Bronchial epithelial cell (primary cell): Measurements from ENCODE around the gene FOXO6. TPM values are rescaled to one million over a fixed set of nuclear protein-coding genes. Genes with fewer than 3 reads are reported as not detected.

Experiments used
- DNase-seq: peaks from one replicate; pipeline ENCODE4 v3.0.0-alpha.2; 2010; ENCODE audit warnings: low read depth
- FAIRE-seq: peaks from 2 replicates; lab custom pipeline; 2011; peaks lifted over from hg19 to GRCh38; lab: Jason Lieb, UNC
- H3K27me3 ChIP-seq: 2 replicates; pipeline ENCODE4 v1.5.1; 2011; ENCODE audit warnings: low read length; ENCODE audit not compliant: control insufficient read depth, insufficient read depth
- H3K36me3 ChIP-seq: 2 replicates; pipeline ENCODE4 v1.5.1; 2011; ENCODE audit warnings: low read length; ENCODE audit not compliant: control insufficient read depth, insufficient read depth
- H3K4me3 ChIP-seq: 2 replicates; pipeline ENCODE4 v1.5.1; 2011; ENCODE audit warnings: mild to moderate bottlenecking, low read depth, low read length, control low read depth
- CTCF ChIP-seq: IDR thresholded peaks from 2 replicates; pipeline ENCODE4 v1.5.1; 2011; ENCODE audit warnings: mild to moderate bottlenecking, moderate library complexity, low read length, control low read depth, inconsistent platforms; ENCODE audit not compliant: insufficient read depth, severe bottlenecking
- total RNA-seq: library from RNA; depleted of rRNA; stranded (reverse); fragments of >200 nt; gene quantifications from 2 replicates; pipeline ENCODE4 v1.2.1, GENCODE V29; 2014

The FOXO6 gene
- total RNA-seq, 1 donor from 2014 or later: not detected

- FAIRE-seq: no peak
- H3K36me3 ChIP-seq: no peaks in the 10 kb centered on the region
- no peak for DNase-seq
- no peaks in the 10 kb centered on the region for H3K27me3 ChIP-seq
- TF ChIP-seq CTCF: no peak
- no peak overlapping the region for H3K4me3 ChIP-seq
Observed at GRCh38 chr1:41341365-41341683, 19.9 kb upstream of the FOXO6 start.

DNA sequence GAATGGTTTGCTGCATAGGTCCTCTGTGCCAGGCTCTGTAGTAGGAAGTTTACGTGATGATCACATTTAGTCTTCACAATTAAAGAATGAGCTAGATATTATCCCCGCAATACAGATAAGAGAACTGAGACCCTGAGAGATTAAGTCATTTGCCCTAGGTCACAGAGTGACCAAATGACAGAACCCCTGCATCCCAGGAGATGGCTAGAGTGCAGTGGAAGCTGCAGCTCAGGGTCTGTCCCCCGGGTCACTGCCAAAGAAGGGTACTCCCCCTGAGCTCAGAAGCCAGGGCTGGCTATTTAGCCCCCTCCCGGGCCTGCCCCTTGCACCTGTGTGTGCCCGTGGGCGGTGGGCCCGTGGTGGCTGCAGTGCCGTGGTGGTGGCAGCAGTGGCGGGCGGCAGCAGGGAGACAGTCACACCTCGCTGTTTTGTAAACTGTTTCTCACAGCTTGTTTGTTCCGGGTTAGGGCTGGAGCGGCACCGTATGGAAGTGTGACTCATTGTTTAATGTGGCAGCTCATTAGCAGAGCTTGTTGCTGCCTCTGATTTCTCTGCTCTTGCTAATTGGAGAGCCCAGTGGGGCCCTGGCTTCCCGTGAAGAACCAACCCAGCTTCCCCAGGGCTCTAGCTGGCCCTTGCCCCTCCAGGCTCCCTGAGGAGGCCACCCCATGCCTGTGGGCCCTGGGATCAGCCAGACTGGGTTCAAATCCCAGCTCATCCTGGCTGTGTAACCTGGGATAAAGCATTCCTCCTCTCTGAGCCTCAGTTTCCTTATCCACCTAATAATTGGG lies 19.3 kb upstream of the FOXO6 start:
- peak; percentile 78 for DNase-seq

GRCh38 chr1:41342774-41343355 lies 18.4 kb upstream of the FOXO6 start:
- no peak for DNase-seq
- no peak for FAIRE-seq
- Histone ChIP-seq H3K27me3 (no peaks in the 10 kb centered on the region), H3K4me3 (no peak overlapping the region), H3K36me3 (no peaks in the 10 kb centered on the region)
- no peak for TF ChIP-seq CTCF

More for the DNA sequence above, 19.3 kb upstream of the FOXO6 start:
- FAIRE-seq: peak; percentile 75
- no peak for TF ChIP-seq CTCF
- Histone ChIP-seq H3K27me3 (no peaks in the 10 kb centered on the region), H3K36me3 (no peaks in the 10 kb centered on the region), H3K4me3 (no peak overlapping the region)

DNA sequence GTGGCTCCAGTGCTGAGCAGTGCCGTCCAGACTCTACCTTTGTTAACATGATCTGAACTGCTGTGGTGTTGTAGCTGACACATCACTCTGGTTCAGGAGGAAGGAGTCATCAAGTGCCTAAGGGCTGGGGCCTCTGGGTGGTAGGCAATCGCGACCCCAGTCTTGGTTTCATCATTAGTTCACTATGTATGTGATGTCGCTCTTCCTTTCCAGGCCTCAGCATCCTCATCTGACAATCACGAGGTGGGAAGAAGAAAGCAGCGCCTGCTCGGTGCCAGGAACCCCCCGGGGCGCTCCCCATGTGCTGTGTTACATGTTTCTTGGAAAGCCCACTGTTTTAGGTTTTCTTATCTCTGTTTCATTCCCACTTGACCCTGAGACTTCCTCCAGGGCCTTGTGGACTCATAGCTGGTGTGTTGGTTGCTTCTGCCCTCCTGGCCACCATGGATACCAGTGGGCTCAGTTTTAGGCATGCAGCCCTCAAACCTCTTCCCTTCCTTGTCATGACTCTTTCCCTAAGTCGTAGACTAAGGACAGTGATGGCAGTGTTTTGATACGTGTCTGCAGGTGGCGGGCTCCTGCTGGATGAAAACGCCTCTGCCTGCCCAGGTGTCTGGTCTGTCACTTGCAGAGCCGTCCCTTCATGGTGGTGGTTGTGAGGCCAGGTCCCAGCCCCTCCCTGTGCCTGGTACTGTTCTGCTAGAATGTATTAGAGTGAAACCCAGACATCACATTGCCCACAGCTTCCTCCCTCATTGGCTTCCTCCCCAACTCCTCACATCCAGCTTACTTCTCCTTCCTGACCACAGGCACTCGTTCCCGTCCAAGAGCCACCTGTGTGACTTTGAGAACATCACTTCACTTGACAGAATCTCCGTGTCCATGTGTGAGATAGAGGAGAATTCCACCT lies 17.2 kb upstream of the FOXO6 start:
- Histone ChIP-seq H3K4me3 (no peak overlapping the region), H3K27me3 (no peaks in the 10 kb centered on the region), H3K36me3 (no peaks in the 10 kb centered on the region)
- FAIRE-seq (no peak), DNase-seq (peak; percentile 42)
- no peak for TF ChIP-seq CTCF

GRCh38 chr1:41344708-41345159 lies 16.5 kb upstream of the FOXO6 start:
- H3K36me3 ChIP-seq: no peaks in the 10 kb centered on the region
- FAIRE-seq: no peak
- H3K4me3 ChIP-seq: no peak overlapping the region
- no peaks in the 10 kb centered on the region for H3K27me3 ChIP-seq
- TF ChIP-seq CTCF: no peak
- DNase-seq: no peak
